Activated CD4-positive, alpha-beta T cell treated with anti-CD3 and anti-CD28 coated beads for 48 hours (primary cell): ENCODE results near the gene CYP3A4.
A peak's percentile ranks its signal among the peaks of the same experiment; 100 is the strongest.
"Not testable (repeated sequence)": the region's sequence is repeated elsewhere in the genome, so short reads cannot be mapped to it uniquely, and the experiment has no call there.

Experiments
- DNase-seq: peaks from one replicate; pipeline ENCODE4 v3.0.0-alpha.2; 2020

Gene CYP3A4

DNA sequence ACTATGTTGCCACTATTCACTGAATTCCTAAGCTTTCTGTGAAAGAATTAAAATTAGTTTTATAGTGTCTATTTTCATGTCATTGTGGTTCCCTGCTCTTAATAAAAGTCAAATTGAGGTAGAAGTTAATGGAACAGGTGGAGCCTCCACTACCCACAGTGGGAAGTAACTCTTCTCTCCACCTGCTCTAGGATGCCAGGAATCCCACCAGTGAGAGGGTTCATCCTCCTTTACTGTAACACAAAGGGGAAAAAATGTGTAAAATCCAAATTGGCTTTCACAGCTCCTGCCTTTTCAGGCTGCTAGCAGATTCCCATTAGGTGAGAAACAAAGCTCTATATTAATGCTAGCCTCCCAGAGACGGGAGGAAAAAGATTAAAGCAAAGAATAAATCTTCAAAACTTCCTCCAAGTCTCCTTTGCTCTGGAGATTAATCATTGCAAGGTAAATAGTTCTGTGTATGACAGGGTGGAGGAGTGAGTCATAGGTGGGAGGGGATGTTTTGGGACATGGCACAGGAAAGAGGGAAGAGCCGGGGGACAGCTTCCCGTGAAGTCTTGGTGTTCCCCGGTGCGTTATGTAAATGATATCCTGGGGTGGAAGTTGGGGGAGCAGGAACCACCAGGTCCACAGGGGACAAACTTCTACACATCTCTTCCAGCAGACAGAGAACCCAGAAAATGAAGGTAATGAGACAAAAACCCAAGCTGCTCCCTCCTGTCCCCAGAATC is 32.5 kb downstream of the CYP3A4 start:
- not testable (repeated sequence) for DNase-seq

DNA sequence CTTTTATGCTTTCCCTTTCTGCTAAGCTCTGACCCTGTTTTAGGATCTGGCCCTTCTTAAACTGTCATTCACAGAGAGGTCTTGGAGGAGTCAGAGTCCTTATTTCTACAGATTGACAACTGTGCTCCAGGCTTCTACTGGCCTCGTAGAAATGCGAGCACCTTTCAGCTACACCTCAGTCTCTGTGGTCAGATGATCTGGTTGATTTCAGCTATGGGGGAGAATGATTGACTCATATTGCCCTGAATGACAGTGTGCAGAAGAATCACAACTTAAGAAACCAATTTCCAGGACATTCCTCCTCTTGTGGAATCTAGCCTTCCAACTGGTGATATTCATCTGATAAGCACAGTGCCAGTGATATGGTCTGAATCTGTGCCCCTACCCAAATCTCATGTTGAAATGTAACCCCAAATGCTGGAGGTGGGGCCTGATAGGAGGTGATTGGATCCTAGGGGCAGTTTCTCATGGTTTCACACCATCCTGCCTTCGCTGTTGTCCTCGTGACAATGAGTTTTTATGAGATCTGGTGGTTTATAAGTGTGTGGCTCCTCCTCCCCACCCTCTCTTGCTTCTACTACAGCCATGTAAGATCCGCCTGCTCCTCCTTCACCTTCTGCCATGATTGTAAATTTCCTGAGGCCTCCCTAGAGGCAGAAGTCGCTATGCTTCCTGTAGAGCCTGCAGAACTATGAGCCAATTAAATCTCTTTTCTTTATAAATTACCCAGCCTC is 35.0 kb downstream of the CYP3A4 start:
- peak; percentile 13 for DNase-seq

GRCh38 chr7:99746915-99747314 is 37.1 kb downstream of the CYP3A4 start:
- not testable (repeated sequence) for DNase-seq

GRCh38 chr7:99745395-99745794 is 38.6 kb downstream of the CYP3A4 start:
- not testable (repeated sequence) for DNase-seq

DNA sequence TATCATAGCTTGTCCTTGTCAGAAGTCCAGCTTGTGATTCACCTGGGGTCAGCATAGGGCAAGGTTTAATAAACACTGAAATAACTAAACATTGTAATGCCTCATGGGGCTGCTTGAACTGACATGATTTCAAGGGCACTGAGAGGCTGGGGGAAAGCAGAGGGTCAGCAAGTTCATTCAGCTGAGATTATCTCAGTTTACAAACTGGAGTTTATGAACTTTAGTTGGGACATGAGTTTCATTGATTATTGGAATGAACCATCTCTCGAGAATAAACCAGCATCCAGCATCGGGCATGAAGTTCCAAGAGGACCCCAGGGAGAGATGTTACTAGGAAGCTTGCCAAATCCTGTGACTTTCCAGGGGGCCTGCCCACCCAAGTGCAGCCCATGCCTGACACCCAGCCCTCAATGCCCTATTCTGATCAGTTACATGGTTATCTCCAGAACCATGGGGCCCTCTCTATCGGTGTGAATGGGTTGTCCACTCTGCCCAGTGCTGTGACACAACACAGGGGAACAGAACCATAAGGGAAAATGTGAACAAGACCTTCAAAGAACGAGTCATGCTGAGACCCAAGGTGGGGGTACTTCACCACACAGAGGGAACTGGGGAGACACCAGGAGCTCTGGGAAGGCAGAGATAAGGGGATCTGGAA is 41.1 kb downstream of the CYP3A4 start:
- DNase-seq = no peak

GRCh38 chr7:99741441-99741795 is 42.6 kb downstream of the CYP3A4 start:
- DNase-seq = no peak

DNA sequence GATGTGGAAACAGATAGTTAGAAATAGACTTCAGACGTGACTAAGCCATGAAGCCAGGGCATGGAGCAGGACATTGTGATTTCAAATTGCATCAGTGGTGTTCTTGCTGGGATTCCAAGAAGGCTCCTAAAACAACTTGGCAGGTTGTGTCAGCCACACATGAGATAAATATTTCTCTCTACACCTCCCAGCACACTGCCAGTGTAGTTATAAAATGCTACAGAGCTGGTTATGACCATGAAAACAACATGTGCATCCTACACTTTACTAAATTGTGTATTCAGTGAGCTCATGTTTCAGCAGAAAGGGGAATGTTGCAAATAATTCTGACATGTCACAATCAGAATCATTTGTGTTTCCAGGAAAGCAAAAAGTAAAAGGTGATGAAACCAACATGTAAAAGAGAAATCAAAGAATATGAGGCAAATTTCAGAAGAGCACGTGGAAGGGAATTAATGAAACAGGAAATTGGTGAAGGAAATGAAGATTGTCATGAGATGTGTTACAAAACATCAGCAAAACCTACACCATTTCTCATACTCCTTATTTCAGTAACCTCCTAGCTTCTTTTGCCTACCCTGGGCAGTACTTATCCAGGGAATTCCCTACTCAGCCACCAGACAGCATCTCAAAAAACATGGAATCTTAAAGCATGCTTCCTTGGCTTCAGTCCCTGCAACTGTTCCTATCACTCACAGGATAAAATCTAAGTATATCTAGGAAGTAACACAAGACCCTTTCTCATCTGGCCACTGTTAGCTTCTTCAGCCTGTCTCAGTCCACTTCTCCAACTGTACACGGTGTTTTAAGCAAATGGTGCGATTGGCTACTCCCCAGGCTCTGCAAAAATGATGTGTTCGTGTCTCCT is 43.2 kb downstream of the CYP3A4 start:
- DNase-seq = peak; percentile 17

- no peak for DNase-seq
Observed at GRCh38 chr7:99739699-99740572, 44.0 kb downstream of the CYP3A4 start.

DNA sequence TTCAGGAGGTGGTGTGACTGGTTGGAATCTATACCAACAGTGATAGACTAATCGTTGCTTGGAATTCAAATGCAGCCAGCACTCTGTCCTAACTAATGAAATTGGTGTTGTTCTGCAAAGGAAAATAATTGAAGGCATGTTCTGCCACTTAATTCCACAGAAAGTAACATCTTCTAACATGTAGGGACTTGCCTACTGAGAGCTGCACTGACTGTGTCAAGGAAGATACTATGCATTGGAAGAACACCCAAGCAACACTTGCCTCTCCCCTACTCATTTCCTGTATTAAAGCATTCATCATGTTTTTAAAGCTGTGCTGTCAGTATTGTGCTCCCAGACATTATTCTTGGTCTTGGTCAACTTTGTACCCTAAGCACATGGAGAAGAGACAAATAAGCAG is 46.3 kb downstream of the CYP3A4 start:
- no peak for DNase-seq

- DNase-seq = not testable (repeated sequence)
Observed at GRCh38 chr7:99736667-99737066, 47.3 kb downstream of the CYP3A4 start.

DNA sequence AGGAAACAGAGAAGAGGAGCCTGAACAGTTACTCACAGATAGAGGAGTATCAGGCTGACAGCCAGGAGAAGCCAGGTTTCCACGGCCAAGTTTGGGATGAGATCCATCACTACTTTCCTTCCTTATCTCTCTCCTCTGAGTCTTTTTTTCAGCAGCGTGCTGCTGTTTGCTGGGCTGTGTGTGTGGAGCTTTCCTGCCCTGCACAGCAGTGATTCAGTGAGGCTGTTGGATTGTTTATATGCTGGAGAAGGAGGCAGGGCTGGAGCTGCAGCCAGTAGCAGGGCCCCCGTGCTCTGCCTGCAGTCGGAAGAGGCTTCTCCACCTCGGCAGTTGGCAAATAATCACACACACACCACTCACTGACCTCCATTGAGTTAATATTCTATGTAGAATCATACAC is 49.0 kb downstream of the CYP3A4 start, which contains the start of gene CYP3A7:
Gene CYP3A7, minus strand, starts transcription at position 210 of the 400 bp plus-strand sequence. Its CDS starts 103 bp downstream, at position 107.
- DNase-seq = no peak

DNA sequence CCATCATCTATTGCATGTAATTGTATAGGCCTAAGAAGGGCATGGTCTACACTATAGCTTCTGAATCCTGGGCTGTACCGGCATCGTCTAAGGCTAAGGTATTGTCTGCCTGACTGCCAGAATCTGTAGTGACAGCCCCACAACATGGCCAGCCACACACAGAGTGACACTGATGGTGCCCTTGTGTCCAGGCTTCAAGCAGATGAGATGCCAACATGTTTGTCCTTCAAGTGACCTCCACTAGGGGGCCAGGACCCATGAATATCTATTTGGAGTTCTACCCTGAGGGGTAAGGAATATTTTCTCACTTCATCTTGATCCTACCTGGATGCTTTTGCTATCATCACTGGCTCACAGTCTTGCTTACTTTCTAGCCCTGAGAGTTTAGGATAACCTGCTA is 50.5 kb downstream of the CYP3A4 start:
- DNase-seq = peak; percentile 24

DNA sequence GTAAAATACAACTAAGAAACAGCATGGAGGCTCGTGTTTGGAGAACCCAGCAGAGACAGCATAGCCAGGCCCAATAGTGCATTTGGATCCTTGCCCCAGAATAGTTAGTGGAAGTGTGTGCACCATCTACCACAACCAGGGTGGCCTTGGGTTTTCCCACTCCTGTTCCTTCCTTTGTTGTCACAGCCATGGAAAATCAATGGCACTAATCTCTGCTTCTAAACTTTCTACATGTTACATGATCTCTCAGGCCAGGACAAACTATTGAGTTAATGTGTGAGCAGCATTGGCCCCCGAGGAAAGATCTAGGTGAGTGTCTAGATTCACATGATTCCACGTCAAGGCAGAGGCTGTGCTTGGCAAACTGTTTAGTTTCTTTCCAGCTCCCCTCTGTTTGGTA is 51.0 kb downstream of the CYP3A4 start:
- DNase-seq = no peak

- peak; percentile 22 for DNase-seq
Observed at GRCh38 chr7:99731638-99732374, 52.2 kb downstream of the CYP3A4 start.

DNA sequence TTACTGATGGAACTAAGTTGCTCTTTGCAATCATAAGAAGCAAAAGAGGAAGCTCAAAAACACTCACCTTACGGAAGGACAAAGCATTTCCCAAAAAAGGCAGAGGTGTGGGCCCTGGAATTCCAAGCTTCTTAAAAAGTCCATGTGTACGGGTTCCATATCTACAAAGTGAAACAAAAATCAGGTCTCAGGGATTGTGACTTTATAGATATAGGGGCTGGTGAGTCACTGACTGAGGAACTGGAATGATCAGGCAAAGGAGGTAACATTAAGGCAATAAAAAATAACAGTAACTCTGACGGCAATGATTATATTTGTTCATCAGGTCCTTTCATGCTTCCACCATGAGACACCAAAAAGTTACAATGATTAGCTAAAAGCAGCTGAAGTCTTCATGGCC is 53.0 kb downstream of the CYP3A4 start:
- DNase-seq = no peak

DNA sequence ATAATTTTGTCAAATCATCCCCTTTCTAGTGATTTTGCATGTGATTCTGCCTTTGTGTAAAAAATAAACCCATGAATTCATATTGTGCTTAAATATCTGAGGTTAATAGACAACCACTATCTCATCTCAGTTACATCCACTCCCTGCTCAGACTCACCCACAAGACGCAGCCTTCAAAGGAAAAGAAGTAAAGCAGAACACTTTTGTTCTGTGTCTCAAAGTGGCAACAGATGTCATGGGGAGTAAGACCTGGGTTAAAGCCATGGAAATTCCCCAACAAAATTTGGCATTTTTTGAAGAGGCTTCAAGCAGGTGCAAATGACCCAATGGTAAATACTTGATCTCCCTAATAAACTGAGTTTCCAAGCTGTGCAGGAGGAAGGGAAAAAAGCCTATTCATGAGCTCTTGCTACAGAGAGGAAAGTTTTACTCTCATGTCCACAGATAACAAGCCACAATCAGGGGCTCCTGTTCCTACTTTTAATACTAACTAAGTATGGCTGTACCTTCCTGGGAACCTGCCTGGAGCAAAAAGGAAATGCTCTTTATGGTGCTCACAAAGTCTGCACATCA is 53.7 kb downstream of the CYP3A4 start:
- no peak for DNase-seq

DNA sequence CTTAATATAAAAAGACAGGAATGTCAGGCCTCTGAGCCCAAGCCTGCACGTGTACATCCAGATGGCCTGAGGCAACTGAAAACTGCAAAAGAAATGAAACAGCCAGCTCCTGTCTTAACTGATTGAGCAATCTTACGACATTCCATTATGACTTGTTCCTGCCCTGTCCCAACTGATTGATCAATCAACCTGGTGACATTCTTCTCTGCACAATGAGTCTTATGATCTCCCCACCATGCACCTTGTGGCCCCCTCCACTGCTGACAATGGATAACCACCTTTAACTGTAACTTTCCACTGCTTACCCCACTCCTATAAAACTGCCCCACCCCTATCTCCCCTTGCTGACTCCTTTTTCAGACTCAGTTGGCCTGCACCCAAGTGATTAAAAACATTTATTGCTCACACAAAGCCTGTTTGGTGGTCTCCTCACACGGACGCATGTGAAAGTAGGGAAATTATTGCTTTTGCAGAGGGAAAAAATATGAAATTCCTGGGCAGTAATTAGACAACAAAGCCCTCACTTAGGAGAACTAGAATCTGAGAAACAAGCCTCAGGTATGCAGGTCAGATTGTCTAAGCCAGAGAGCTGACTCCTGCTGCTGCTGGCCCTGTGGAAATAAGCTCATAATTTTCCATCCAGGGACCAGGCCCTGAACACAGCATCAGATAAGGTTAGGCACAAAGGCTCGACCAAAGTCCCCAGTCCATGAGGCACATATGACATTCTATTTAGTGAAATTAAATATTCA is 54.3 kb downstream of the CYP3A4 start:
- no peak for DNase-seq

- DNase-seq = no peak
Observed at GRCh38 chr7:99728615-99729014, 55.4 kb downstream of the CYP3A4 start.

GRCh38 chr7:99723201-99723600 is 60.8 kb downstream of the CYP3A4 start:
- DNase-seq = not testable (repeated sequence)
